ENCODE data around the gene DRICH1. TPM values are rescaled to one million over a fixed set of nuclear protein-coding genes. Genes with fewer than 3 reads are reported as not detected.
"Not testable (repeated sequence)": the region's sequence is repeated elsewhere in the genome, so short reads cannot be mapped to it uniquely, and the experiment has no call there.

The DRICH1 gene
- total and polyA plus RNA-seq, 2 experiments from 2014 or later = not detected

- TF ChIP-seq CTCF (IDR thresholded peaks at IDR 0.05; ENCODE audit: low read depth, low read length) = no peak
- H3K4me3 ChIP-seq = no peak overlapping the region
These were observed 19.6 kb upstream of the DRICH1 start for GRCh38 chr22:23651676-23652075.

GRCh38 chr22:23649071-23649501 is 17.0 kb upstream of the DRICH1 start:
- H3K36me3 ChIP-seq = no peaks in the 10 kb centered on the region
- H3K4me1 ChIP-seq (ENCODE audit: low read depth) = no peaks in the 10 kb centered on the region
- no peak overlapping the region for H3K4me3 ChIP-seq
- H3K27me3 ChIP-seq = no peaks in the 10 kb centered on the region
- no peak for TF ChIP-seq CTCF (IDR thresholded peaks at IDR 0.05; ENCODE audit: low read depth, low read length)
- DNase-seq (ENCODE audit: low read depth in 1 of 2, low spot score in 1 of 2) = no peak
- H3K9me3 ChIP-seq (ENCODE audit: low read depth) = no peaks in the 10 kb centered on the region
- no peak overlapping the region for H3K27ac ChIP-seq

More at GRCh38 chr22:23651676-23652075, 19.6 kb upstream of the DRICH1 start:
- H3K9me3 ChIP-seq (ENCODE audit: low read depth) = no peaks in the 10 kb centered on the region
- no peaks in the 10 kb centered on the region for H3K36me3 ChIP-seq
- H3K4me1 ChIP-seq (ENCODE audit: low read depth) = no peaks in the 10 kb centered on the region
- DNase-seq (ENCODE audit: low read depth in 1 of 2, low spot score in 1 of 2) = no peak
- H3K27me3 ChIP-seq = no peaks in the 10 kb centered on the region
- no peak overlapping the region for H3K27ac ChIP-seq

- not testable (repeated sequence) for H3K4me1 ChIP-seq (ENCODE audit: low read depth); H3K4me3 ChIP-seq; DNase-seq (ENCODE audit: low read depth in 1 of 2, low spot score in 1 of 2); H3K36me3 ChIP-seq; H3K27ac ChIP-seq; H3K27me3 ChIP-seq; H3K9me3 ChIP-seq (ENCODE audit: low read depth)
These were observed 14.4 kb upstream of the DRICH1 start for GRCh38 chr22:23646526-23646925.

- not testable (repeated sequence) for DNase-seq (ENCODE audit: low read depth in 1 of 2, low spot score in 1 of 2); H3K4me1 ChIP-seq (ENCODE audit: low read depth); H3K9me3 ChIP-seq (ENCODE audit: low read depth); H3K36me3 ChIP-seq; H3K27me3 ChIP-seq; H3K4me3 ChIP-seq; H3K27ac ChIP-seq
These were observed 8.1 kb upstream of the DRICH1 start for GRCh38 chr22:23640206-23640605.

GRCh38 chr22:23639661-23640060 is 7.5 kb upstream of the DRICH1 start:
- Histone ChIP-seq H3K27me3 (no peaks in the 10 kb centered on the region), H3K4me3 (no peak overlapping the region), H3K27ac (no peak overlapping the region), H3K36me3 (no peaks in the 10 kb centered on the region), H3K4me1 (ENCODE audit: low read depth) (no peaks in the 10 kb centered on the region), H3K9me3 (ENCODE audit: low read depth) (no peaks in the 10 kb centered on the region)
- DNase-seq (ENCODE audit: low read depth in 1 of 2, low spot score in 1 of 2) = no peak
- TF ChIP-seq CTCF (IDR thresholded peaks at IDR 0.05; ENCODE audit: low read depth, low read length) = no peak

- no peaks in the 10 kb centered on the region for H3K36me3 ChIP-seq
- no peaks in the 10 kb centered on the region for H3K27me3 ChIP-seq
- no peaks in the 10 kb centered on the region for H3K4me1 ChIP-seq (ENCODE audit: low read depth)
- TF ChIP-seq CTCF (IDR thresholded peaks at IDR 0.05; ENCODE audit: low read depth, low read length) = no peak
- no peak overlapping the region for H3K27ac ChIP-seq
- no peak overlapping the region for H3K4me3 ChIP-seq
- no peak for DNase-seq (ENCODE audit: low read depth in 1 of 2, low spot score in 1 of 2)
- H3K9me3 ChIP-seq (ENCODE audit: low read depth) = no peaks in the 10 kb centered on the region
These were observed 6.5 kb upstream of the DRICH1 start for GRCh38 chr22:23638611-23639010.

GRCh38 chr22:23635291-23635690 is 3.2 kb upstream of the DRICH1 start:
- H3K4me1 ChIP-seq (ENCODE audit: low read depth); H3K27me3 ChIP-seq; H3K9me3 ChIP-seq (ENCODE audit: low read depth); DNase-seq (ENCODE audit: low read depth in 1 of 2, low spot score in 1 of 2); H3K36me3 ChIP-seq; H3K4me3 ChIP-seq; H3K27ac ChIP-seq: not testable (repeated sequence)

- not testable (repeated sequence) for H3K9me3 ChIP-seq (ENCODE audit: low read depth); H3K4me3 ChIP-seq; H3K27me3 ChIP-seq; H3K27ac ChIP-seq; DNase-seq (ENCODE audit: low read depth in 1 of 2, low spot score in 1 of 2); H3K36me3 ChIP-seq
- peaks cover 16% of the 10 kb centered on the region for H3K4me1 ChIP-seq (ENCODE audit: low read depth)
These were observed 3.9 kb downstream of the DRICH1 start for GRCh38 chr22:23628056-23628743.

All from cardiac muscle cell (in vitro differentiated cells and primary cell).